ENCODE measurements around the gene SH3RF2.
"Not testable (repeated sequence)": the region's sequence is repeated elsewhere in the genome, so short reads cannot be mapped to it uniquely, and the experiment has no call there.

The SH3RF2 gene

DNA sequence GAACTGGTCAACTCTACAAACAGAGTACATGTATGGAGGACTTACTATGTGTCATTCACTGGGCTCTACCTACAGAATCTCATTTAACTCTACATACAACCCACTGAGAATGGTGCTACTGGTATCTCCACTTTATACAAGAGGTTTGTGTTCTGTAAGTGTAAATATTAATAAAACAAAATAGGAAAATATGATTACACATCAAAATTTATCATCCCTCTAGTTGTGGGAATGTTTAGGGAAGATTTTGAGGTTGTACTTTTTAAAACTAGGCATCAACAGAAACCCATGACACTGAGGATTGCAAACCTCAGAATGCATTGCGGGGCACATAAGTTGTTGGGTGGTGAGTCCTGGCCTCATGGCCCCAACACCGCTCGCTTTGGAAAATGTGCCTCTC, 11.7 kb downstream of the SH3RF2 start:
- TF ChIP-seq, protein P1, sequence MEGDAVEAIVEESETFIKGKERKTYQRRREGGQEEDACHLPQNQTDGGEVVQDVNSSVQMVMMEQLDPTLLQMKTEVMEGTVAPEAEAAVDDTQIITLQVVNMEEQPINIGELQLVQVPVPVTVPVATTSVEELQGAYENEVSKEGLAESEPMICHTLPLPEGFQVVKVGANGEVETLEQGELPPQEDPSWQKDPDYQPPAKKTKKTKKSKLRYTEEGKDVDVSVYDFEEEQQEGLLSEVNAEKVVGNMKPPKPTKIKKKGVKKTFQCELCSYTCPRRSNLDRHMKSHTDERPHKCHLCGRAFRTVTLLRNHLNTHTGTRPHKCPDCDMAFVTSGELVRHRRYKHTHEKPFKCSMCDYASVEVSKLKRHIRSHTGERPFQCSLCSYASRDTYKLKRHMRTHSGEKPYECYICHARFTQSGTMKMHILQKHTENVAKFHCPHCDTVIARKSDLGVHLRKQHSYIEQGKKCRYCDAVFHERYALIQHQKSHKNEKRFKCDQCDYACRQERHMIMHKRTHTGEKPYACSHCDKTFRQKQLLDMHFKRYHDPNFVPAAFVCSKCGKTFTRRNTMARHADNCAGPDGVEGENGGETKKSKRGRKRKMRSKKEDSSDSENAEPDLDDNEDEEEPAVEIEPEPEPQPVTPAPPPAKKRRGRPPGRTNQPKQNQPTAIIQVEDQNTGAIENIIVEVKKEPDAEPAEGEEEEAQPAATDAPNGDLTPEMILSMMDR (conservative IDR thresholded peaks at IDR 0.05; ENCODE audit: low read length): no peak
- DNase-seq (ENCODE audit: low read depth): no peak
- H3K4me3 ChIP-seq (ENCODE audit: low read length): no peak overlapping the region

DNA sequence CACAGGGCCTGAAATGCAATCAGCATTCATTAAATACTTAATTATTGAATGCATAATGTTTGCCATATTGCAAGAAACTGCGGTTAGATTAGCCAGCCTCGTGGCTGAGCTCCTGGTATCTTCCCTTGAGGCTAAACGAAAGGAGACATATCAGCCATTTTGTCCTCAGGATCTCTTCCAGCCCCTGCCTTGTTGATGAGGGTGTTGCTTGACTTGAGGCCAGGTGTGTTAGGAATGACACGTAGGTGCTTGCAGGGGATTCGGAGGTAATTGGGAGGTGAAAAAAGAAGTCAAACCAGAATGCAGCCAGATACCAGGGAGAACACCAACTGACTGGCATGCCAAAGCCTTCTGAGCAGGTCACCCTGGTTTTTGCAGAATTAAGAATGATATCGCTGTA, 12.5 kb downstream of the SH3RF2 start:
- no peak for DNase-seq (ENCODE audit: low read depth)
- TF ChIP-seq, protein P1 (conservative IDR thresholded peaks at IDR 0.05; ENCODE audit: low read length): no peak

DNA sequence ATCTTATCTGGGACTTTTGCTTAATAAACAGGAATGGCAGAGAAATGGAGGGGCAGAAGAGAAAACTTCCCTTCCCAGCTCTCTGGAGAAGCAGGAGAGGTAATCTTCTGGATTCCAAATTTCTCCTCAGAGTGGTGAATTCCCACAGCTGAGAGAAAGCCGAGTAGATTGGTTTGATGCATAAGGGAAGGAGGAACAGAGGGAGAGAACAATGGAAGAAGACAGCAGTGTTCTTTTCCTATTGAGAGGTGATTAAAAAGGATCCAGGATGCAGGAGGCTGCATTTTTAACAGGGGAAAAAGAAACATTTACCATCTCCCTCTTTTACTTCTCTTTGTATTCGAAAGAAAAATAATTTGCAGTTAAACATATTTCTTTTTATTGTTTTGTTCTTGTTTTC, 13.1 kb downstream of the SH3RF2 start:
- TF ChIP-seq, protein P1 (conservative IDR thresholded peaks at IDR 0.05; ENCODE audit: low read length): no peak
- DNase-seq (ENCODE audit: low read depth): no peak
- no peak overlapping the region for H3K4me3 ChIP-seq (ENCODE audit: low read length)

More for the DNA sequence above, 12.5 kb downstream of the SH3RF2 start:
- no peak overlapping the region for H3K4me3 ChIP-seq (ENCODE audit: low read length)

- TF ChIP-seq, protein P1 (conservative IDR thresholded peaks at IDR 0.05; ENCODE audit: low read length): no peak
- no peak for DNase-seq (ENCODE audit: low read depth)
These were observed 14.7 kb downstream of the SH3RF2 start for GRCh38 chr5:145951071-145951470.

DNA sequence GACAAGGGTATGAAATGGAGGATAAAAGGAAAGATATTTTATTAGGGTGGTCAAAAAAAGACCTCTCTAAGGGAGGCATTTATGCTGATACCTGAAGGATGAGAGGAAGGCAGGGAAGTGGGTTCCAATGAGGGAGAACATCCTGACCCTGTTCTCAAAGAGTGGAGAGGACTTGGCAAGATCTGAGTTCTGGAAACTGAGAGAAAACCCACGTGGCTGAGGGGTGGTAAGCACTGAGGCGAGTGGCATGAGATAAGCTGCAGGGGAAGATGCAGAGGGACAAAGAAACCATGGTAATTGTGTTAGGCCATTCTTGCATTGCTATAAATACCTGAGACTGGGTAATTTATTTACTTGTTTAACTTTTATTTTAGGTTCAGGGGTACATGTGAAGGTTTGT, 16.8 kb downstream of the SH3RF2 start:
- TF ChIP-seq, protein P1 (conservative IDR thresholded peaks at IDR 0.05; ENCODE audit: low read length): no peak
- H3K4me3 ChIP-seq (ENCODE audit: low read length): no peak overlapping the region
- no peak for DNase-seq (ENCODE audit: low read depth)

More at GRCh38 chr5:145951071-145951470, 14.7 kb downstream of the SH3RF2 start:
- no peak overlapping the region for H3K4me3 ChIP-seq (ENCODE audit: low read length)

- DNase-seq (ENCODE audit: low read depth); H3K4me3 ChIP-seq (ENCODE audit: low read length): not testable (repeated sequence)
These were observed 17.8 kb downstream of the SH3RF2 start for GRCh38 chr5:145954140-145954539.

- TF ChIP-seq, protein P1 (conservative IDR thresholded peaks at IDR 0.05; ENCODE audit: low read length): no peak
- no peak for DNase-seq (ENCODE audit: low read depth)
- no peak overlapping the region for H3K4me3 ChIP-seq (ENCODE audit: low read length)
These were observed 21.0 kb downstream of the SH3RF2 start for GRCh38 chr5:145957388-145957787.

DNA sequence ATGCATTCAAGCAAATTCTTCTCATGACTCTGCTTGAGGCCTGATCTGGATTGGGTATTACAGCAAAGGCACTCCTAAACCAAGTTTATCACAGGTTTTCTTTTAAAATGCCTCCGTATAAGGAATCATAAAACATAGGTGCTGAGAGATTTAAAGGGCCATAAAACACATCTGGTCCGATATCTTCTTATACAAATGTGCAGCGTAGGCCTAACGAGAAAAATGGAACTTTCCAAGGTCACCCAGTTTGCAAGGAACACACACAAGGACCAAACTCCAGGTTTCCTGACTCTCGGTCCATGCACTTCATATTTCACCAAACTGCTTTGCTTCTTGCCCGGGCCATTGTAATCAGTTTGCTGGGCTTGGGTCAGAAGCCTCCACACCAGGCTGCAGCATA, 22.1 kb downstream of the SH3RF2 start:
- DNase-seq (ENCODE audit: low read depth): no peak

More for the DNA sequence above, 22.1 kb downstream of the SH3RF2 start:
- TF ChIP-seq, protein P1 (conservative IDR thresholded peaks at IDR 0.05; ENCODE audit: low read length): no peak
- no peak overlapping the region for H3K4me3 ChIP-seq (ENCODE audit: low read length)

Measured in AG10803 (cell line).